Activated CD8-positive, alpha-beta T cell treated with anti-CD3 and anti-CD28 coated beads, Interleukin-2, amount 10 ng/mL, durations not matched to agents 7 days and 5 days (primary cell): ENCODE measurements around the gene NOD2. TPM values are rescaled to one million over a fixed set of nuclear protein-coding genes. Genes with fewer than 3 reads are reported as not detected.

Experiments
- ATAC-seq: fragments of 150-1000 bp; cut with Tn5 transposase; one replicate; pipeline ENCODE4 v1.10.0; 2021; ENCODE audit warnings: moderate library complexity
- CTCF ChIA-PET: fragments of 350-600 bp; sonication (Branson Sonifier 250); formaldehyde crosslinking; loops from one replicate; lab custom pipeline; 2021; ENCODE audit warnings: antibody characterized with exemption; lab: Charles Lee
- POLR2A ChIA-PET: fragments of 350-600 bp; sonication (Branson Sonifier 250); formaldehyde crosslinking; loops from one replicate; lab custom pipeline; 2021; ENCODE audit warnings: antibody characterized with exemption; lab: Charles Lee
- DNase-seq: peaks from one replicate; pipeline ENCODE4 v3.0.0-alpha.2; 2020
- H3K27ac Mint-ChIP-seq: one replicate; pipeline ENCODE4 v1.8.0; 2021; ENCODE audit warnings: mild to moderate bottlenecking, mixed read lengths
- H3K27me3 Mint-ChIP-seq: one replicate; pipeline ENCODE4 v1.8.0; 2021; ENCODE audit warnings: low read depth, mixed read lengths
- H3K36me3 Mint-ChIP-seq: one replicate; pipeline ENCODE4 v1.8.0; 2021; ENCODE audit warnings: low read depth, mixed read lengths
- H3K4me1 Mint-ChIP-seq: one replicate; pipeline ENCODE4 v1.8.0; 2021; ENCODE audit warnings: low read depth, mixed read lengths
- H3K4me3 Mint-ChIP-seq: one replicate; pipeline ENCODE4 v1.8.0; 2021; ENCODE audit warnings: mild to moderate bottlenecking, mixed read lengths
- H3K9me3 Mint-ChIP-seq: one replicate; pipeline ENCODE4 v1.8.0; 2022; ENCODE audit warnings: mixed read lengths; ENCODE audit not compliant: insufficient read depth
- total RNA-seq, 2 experiments: library from RNA; stranded (reverse); gene quantifications; one replicate each; pipeline ENCODE4 v1.2.3, GENCODE V29; 2021

The NOD2 gene
- total RNA-seq, 2 experiments from 2014 or later, result 1.6 to 1.7 TPM

GRCh38 chr16:50718761-50719400 lies 25.5 kb downstream of the NOD2 start:
- DNase-seq (no peak), ATAC-seq (no peak)
- H3K4me3 Mint-ChIP-seq, result no peak overlapping the region
- H3K36me3 Mint-ChIP-seq, result peaks cover 14% of the 10 kb centered on the region
- ChIA-PET POLR2A (interaction anchor here (1.5 kb wide), 1 partner anchor 26 kb away, joined by 5 read pairs; no protein-coding TSS in a partner anchor), CTCF (interaction anchor here (1.1 to 5.1 kb wide), 4 partner anchors 27 to 88 kb away, joined by 3 to 29 read pairs (median 16); partner anchors contain the start of gene SNX20)
- H3K4me1 Mint-ChIP-seq, result peaks cover 38% of the 10 kb centered on the region
- no peaks in the 10 kb centered on the region for H3K27me3 Mint-ChIP-seq
- H3K9me3 Mint-ChIP-seq, result peaks cover 8% of the 10 kb centered on the region
- no peak overlapping the region for H3K27ac Mint-ChIP-seq

- ATAC-seq (peak; percentile 73), DNase-seq (peak; percentile 38)
- H3K27me3 Mint-ChIP-seq, result no peaks in the 10 kb centered on the region
- no peak overlapping the region for H3K4me3 Mint-ChIP-seq
- peaks cover 16% of the 10 kb centered on the region for H3K9me3 Mint-ChIP-seq
- peaks cover 22% of the 10 kb centered on the region for H3K36me3 Mint-ChIP-seq
- POLR2A ChIA-PET, result interaction anchor here (1.0 to 1.5 kb wide), 3 partner anchors 12 to 25 kb away, joined by 3 to 10 read pairs (median 5); no protein-coding TSS in a partner anchor
- CTCF ChIA-PET, result interaction anchor here (0.6 to 5.1 kb wide), 16 partner anchors 10 to 506 kb away, joined by 3 to 29 read pairs (median 4); partner anchors contain the start of genes CYLD and SNX20
- H3K27ac Mint-ChIP-seq, result peak overlapping the region; percentile 75
- H3K4me1 Mint-ChIP-seq, result peaks cover 45% of the 10 kb centered on the region
Measured at GRCh38 chr16:50719401-50720337, 26.3 kb downstream of the NOD2 start.

GRCh38 chr16:50721549-50722404 lies 28.4 kb downstream of the NOD2 start:
- ChIA-PET CTCF (interaction anchor here (0.9 to 5.1 kb wide), 8 partner anchors 9 to 85 kb away, joined by 3 to 29 read pairs (median 8); partner anchors contain the start of gene CYLD), POLR2A (interaction anchor here (1.6 to 2.0 kb wide), 2 partner anchors 19 to 23 kb away, joined by 4 to 7 read pairs; partner anchors contain the start of gene CYLD)
- no peak for ATAC-seq
- DNase-seq, result no peak
- peaks cover 24% of the 10 kb centered on the region for H3K9me3 Mint-ChIP-seq
- H3K4me1 Mint-ChIP-seq, result peaks cover 40% of the 10 kb centered on the region
- no peaks in the 10 kb centered on the region for H3K27me3 Mint-ChIP-seq
- peak overlapping the region; percentile 33 for H3K27ac Mint-ChIP-seq
- H3K36me3 Mint-ChIP-seq, result peaks cover 22% of the 10 kb centered on the region
- no peak overlapping the region for H3K4me3 Mint-ChIP-seq

GRCh38 chr16:50722405-50722737 lies 29.0 kb downstream of the NOD2 start:
- Mint-ChIP-seq H3K27me3 (no peaks in the 10 kb centered on the region), H3K4me1 (peaks cover 34% of the 10 kb centered on the region), H3K4me3 (no peak overlapping the region), H3K9me3 (peaks cover 24% of the 10 kb centered on the region), H3K27ac (no peak overlapping the region), H3K36me3 (peaks cover 22% of the 10 kb centered on the region)
- ATAC-seq (no peak), DNase-seq (no peak)
- CTCF ChIA-PET, result interaction anchor here (1.2 to 5.1 kb wide), 5 partner anchors 19 to 55 kb away, joined by 3 to 29 read pairs (median 14); partner anchors contain the start of gene CYLD
- POLR2A ChIA-PET, result interaction anchor here (1.6 to 2.0 kb wide), 2 partner anchors 19 to 22 kb away, joined by 4 to 7 read pairs; partner anchors contain the start of gene CYLD

GRCh38 chr16:50722960-50723359 lies 29.6 kb downstream of the NOD2 start:
- Mint-ChIP-seq H3K9me3 (peaks cover 24% of the 10 kb centered on the region), H3K27ac (peak overlapping the region; percentile 10), H3K4me3 (no peak overlapping the region), H3K36me3 (peaks cover 22% of the 10 kb centered on the region), H3K27me3 (no peaks in the 10 kb centered on the region), H3K4me1 (peaks cover 31% of the 10 kb centered on the region)
- no peak for DNase-seq
- ChIA-PET POLR2A (interaction anchor here (2.0 kb wide), 1 partner anchor 18 kb away, joined by 7 read pairs; the partner anchor contains the start of gene CYLD), CTCF (interaction anchor here (1.2 to 5.1 kb wide), 2 partner anchors 19 to 56 kb away, joined by 3 to 27 read pairs; partner anchors contain the start of gene CYLD)
- no peak for ATAC-seq

GRCh38 chr16:50724306-50724705 lies 30.9 kb downstream of the NOD2 start:
- CTCF ChIA-PET, result interaction anchor here (0.6 to 2.6 kb wide), 8 partner anchors 12 to 59 kb away, joined by 3 to 9 read pairs (median 4); no protein-coding TSS in a partner anchor
- Mint-ChIP-seq H3K4me3 (no peak overlapping the region), H3K27me3 (no peaks in the 10 kb centered on the region), H3K4me1 (peaks cover 27% of the 10 kb centered on the region), H3K36me3 (peaks cover 22% of the 10 kb centered on the region), H3K9me3 (peaks cover 24% of the 10 kb centered on the region), H3K27ac (peak overlapping the region; percentile 48)
- POLR2A ChIA-PET, result no interaction called here
- ATAC-seq, result peak; percentile 53
- DNase-seq, result no peak

GRCh38 chr16:50731130-50731988 lies 38.0 kb downstream of the NOD2 start:
- Mint-ChIP-seq H3K4me3 (no peak overlapping the region), H3K36me3 (no peaks in the 10 kb centered on the region), H3K4me1 (peaks cover 18% of the 10 kb centered on the region), H3K27ac (peak overlapping the region; percentile 77), H3K27me3 (no peaks in the 10 kb centered on the region), H3K9me3 (no peaks in the 10 kb centered on the region)
- DNase-seq (no peak), ATAC-seq (peak; percentile 53)
- ChIA-PET CTCF (interaction anchor here (1.4 to 3.9 kb wide), 6 partner anchors 10 to 66 kb away, joined by 4 to 18 read pairs (median 6); partner anchors contain the start of gene CYLD), POLR2A (interaction anchor here (0.5 to 2.0 kb wide), 3 partner anchors 10 to 152 kb away, joined by 3 to 11 read pairs (median 3); partner anchors contain the start of gene CYLD)

- POLR2A ChIA-PET, result interaction anchor here (0.5 to 2.0 kb wide), 3 partner anchors 9 to 151 kb away, joined by 3 to 11 read pairs (median 3); partner anchors contain the start of gene CYLD
- CTCF ChIA-PET, result interaction anchor here (2.0 to 3.9 kb wide), 3 partner anchors 9 to 64 kb away, joined by 6 to 18 read pairs (median 9); partner anchors contain the start of gene CYLD
- ATAC-seq, result no peak
Measured at GRCh38 chr16:50731989-50732832, 38.8 kb downstream of the NOD2 start.

GRCh38 chr16:50733468-50733867 lies 40.1 kb downstream of the NOD2 start:
- Mint-ChIP-seq H3K4me1 (peaks cover 18% of the 10 kb centered on the region), H3K27me3 (no peaks in the 10 kb centered on the region), H3K4me3 (no peak overlapping the region), H3K36me3 (no peaks in the 10 kb centered on the region), H3K27ac (no peak overlapping the region), H3K9me3 (no peaks in the 10 kb centered on the region)
- ATAC-seq, result no peak
- POLR2A ChIA-PET, result no interaction called here
- CTCF ChIA-PET, result interaction anchor here (0.8 to 2.0 kb wide), 2 partner anchors 8 to 33 kb away, joined by 3 to 6 read pairs; partner anchors contain the start of gene CYLD
- DNase-seq, result no peak

More at GRCh38 chr16:50731989-50732832, 38.8 kb downstream of the NOD2 start:
- Mint-ChIP-seq H3K27ac (peak overlapping the region; percentile 77), H3K36me3 (no peaks in the 10 kb centered on the region), H3K9me3 (no peaks in the 10 kb centered on the region), H3K27me3 (no peaks in the 10 kb centered on the region), H3K4me3 (no peak overlapping the region), H3K4me1 (peaks cover 18% of the 10 kb centered on the region)
- DNase-seq, result no peak
